Peyer's patch (tissue), 4 donors: ENCODE results near the gene HOXC6.

Experiments
- CTCF ChIP-seq, 6 experiments: fragments of 450-650 bp in 4 of 6; fragments of 200-600 bp in 2 of 6; sonication (generic) in 1 of 6; IDR thresholded peaks; one replicate each; pipeline ENCODE4 v1.5.1; 2017 to 2019; ENCODE audit warnings: antibody characterized with exemption in 6 of 6, mild to moderate bottlenecking in 3 of 6, moderate library complexity in 1 of 6
- POLR2A ChIP-seq, 2 donors: fragments of 450-650 bp; IDR thresholded peaks; one replicate each; pipeline ENCODE4 v1.5.1; 2017; ENCODE audit warnings: antibody characterized with exemption in 2 of 2, mild to moderate bottlenecking in 2 of 2, moderate library complexity in 2 of 2

DNA sequence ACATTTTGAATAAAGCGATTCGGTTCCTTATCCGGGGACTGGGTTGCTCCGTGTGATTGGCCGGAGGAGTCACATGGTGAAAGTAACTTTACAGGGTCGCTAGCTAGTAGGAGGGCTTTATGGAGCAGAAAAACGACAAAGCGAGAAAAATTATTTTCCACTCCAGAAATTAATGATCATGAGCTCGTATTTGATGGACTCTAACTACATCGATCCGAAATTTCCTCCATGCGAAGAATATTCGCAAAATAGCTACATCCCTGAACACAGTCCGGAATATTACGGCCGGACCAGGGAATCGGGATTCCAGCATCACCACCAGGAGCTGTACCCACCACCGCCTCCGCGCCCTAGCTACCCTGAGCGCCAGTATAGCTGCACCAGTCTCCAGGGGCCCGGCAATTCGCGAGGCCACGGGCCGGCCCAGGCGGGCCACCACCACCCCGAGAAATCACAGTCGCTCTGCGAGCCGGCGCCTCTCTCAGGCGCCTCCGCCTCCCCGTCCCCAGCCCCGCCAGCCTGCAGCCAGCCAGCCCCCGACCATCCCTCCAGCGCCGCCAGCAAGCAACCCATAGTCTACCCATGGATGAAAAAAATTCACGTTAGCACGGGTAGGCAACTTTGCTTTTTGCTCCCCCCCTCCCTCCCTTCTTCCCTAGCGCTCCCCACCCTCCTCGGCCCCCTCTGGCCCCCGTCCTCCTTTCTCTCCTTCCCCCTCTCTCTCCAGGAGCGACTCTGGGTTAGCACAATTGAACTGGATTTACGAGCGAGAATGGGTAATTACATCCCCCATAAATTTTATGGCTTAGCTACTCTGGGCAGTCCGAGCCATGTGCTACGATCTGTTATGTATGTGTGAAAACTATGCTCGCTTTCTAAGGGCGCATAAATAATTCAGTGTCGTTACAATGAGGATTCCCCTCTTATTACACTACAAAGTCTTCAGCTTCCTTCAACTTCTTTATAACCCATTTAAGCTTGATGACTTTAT lies 25.8 kb downstream of the HOXC6 start, which contains the start of gene HOXC4:
- TF ChIP-seq CTCF (IDR thresholded peaks at IDR 0.05) (no peak), POLR2A (IDR thresholded peaks at IDR 0.05) (no peak)
